ENCODE measurements around the gene TBC1D9. TPM values are rescaled to one million over a fixed set of nuclear protein-coding genes. Genes with fewer than 3 reads are reported as not detected.
A peak's percentile ranks its signal among the peaks of the same experiment; 100 is the strongest.

TBC1D9 gene

GRCh38 chr4:140579278-140579677 lies 176.9 kb downstream of the TBC1D9 start:
- no peak overlapping the region for H4K8ac ChIP-seq (ENCODE audit: low read depth, low read length)
- H3K9ac ChIP-seq (ENCODE audit: low read depth, low read length, poor library complexity): no peak overlapping the region
- H3K4me1 ChIP-seq (ENCODE audit: control insufficient read depth in 2 of 2, insufficient read depth in 1 of 2, low read depth in 1 of 2, low read length in 2 of 2): peaks cover 2 to 6% of the 10 kb centered on the region in 2 donors
- H3K27me3 ChIP-seq (ENCODE audit: control insufficient read depth in 3 of 3, insufficient read depth in 3 of 3, low read depth in 1 of 3, low read length in 3 of 3): no peaks in the 10 kb centered on the region
- H2AFZ ChIP-seq (ENCODE audit: low read length): no peak overlapping the region
- H2BK120ac ChIP-seq (ENCODE audit: low read depth, low read length): no peak overlapping the region
- DNase-seq (ENCODE audit: low spot score): no peak
- no peaks in the 10 kb centered on the region for H3K79me1 ChIP-seq (ENCODE audit: low read depth, low read length)
- H3K4me3 ChIP-seq (ENCODE audit: low read length in 2 of 2): no peak overlapping the region
- no peak overlapping the region for H3K4ac ChIP-seq (ENCODE audit: low read length)
- no peak overlapping the region for H2BK15ac ChIP-seq (ENCODE audit: low read length)
- peak overlapping the region; percentile 75 for H3K14ac ChIP-seq (ENCODE audit: low read length)
- H2BK5ac ChIP-seq (ENCODE audit: low read length): no peak overlapping the region
- no CpG with 5 or more reads among the region's 27 CpGs for WGBS, 2 donors (ENCODE audit: extremely low coverage in 2 of 2, insufficient read length in 2 of 2, insufficient replicate concordance in 1 of 2)
- H3K27ac ChIP-seq (replicated peaks; ENCODE audit: low read length): no peak overlapping the region
- no peak overlapping the region for H3K23ac ChIP-seq (ENCODE audit: low read depth, low read length, poor library complexity)
- H3K4me2 ChIP-seq (ENCODE audit: insufficient read depth, low read length, poor library complexity, severe bottlenecking): no peak overlapping the region
- H3K18ac ChIP-seq (ENCODE audit: low read length): peak overlapping the region; percentile 29
- no peak overlapping the region for H2AK5ac ChIP-seq (ENCODE audit: low read depth, low read length)
- no peaks in the 10 kb centered on the region for H3K9me3 ChIP-seq (replicated peaks in 1 of 2; ENCODE audit: control insufficient read depth in 2 of 2, insufficient read depth in 1 of 2, low read depth in 1 of 2, low read length in 2 of 2)
- H2BK12ac ChIP-seq (ENCODE audit: low read length): no peak overlapping the region
- H3K36me3 ChIP-seq (replicated peaks in 1 of 2; ENCODE audit: control insufficient read depth in 2 of 2, insufficient read depth in 2 of 2, low read length in 2 of 2): no peaks in the 10 kb centered on the region
- no peak overlapping the region for H4K91ac ChIP-seq (ENCODE audit: low read depth, low read length, poor library complexity)

GRCh38 chr4:140575489-140575888 lies 180.7 kb downstream of the TBC1D9 start:
- Histone ChIP-seq H3K9me3 (replicated peaks in 1 of 2; ENCODE audit: control insufficient read depth in 2 of 2, insufficient read depth in 1 of 2, low read depth in 1 of 2, low read length in 2 of 2) (no peaks in the 10 kb centered on the region), H3K18ac (ENCODE audit: low read length) (no peak overlapping the region), H2BK15ac (ENCODE audit: low read length) (no peak overlapping the region), H3K23ac (ENCODE audit: low read depth, low read length, poor library complexity) (no peak overlapping the region), H2AK5ac (ENCODE audit: low read depth, low read length) (no peak overlapping the region), H4K91ac (ENCODE audit: low read depth, low read length, poor library complexity) (no peak overlapping the region), H3K14ac (ENCODE audit: low read length) (no peak overlapping the region), H4K8ac (ENCODE audit: low read depth, low read length) (no peak overlapping the region), H3K4me2 (ENCODE audit: insufficient read depth, low read length, poor library complexity, severe bottlenecking) (no peak overlapping the region), H3K36me3 (replicated peaks in 1 of 2; ENCODE audit: control insufficient read depth in 2 of 2, insufficient read depth in 2 of 2, low read length in 2 of 2) (no peaks in the 10 kb centered on the region), H3K9ac (ENCODE audit: low read depth, low read length, poor library complexity) (no peak overlapping the region), H2BK120ac (ENCODE audit: low read depth, low read length) (no peak overlapping the region), H3K27ac (replicated peaks; ENCODE audit: low read length) (no peak overlapping the region), H3K79me1 (ENCODE audit: low read depth, low read length) (no peaks in the 10 kb centered on the region), H3K4ac (ENCODE audit: low read length) (no peak overlapping the region), H2BK5ac (ENCODE audit: low read length) (no peak overlapping the region), H2BK12ac (ENCODE audit: low read length) (no peak overlapping the region), H3K4me3 (ENCODE audit: low read length in 2 of 2) (no peak overlapping the region), H3K27me3 (ENCODE audit: control insufficient read depth in 3 of 3, insufficient read depth in 3 of 3, low read depth in 1 of 3, low read length in 3 of 3) (peaks cover 0 to 22% (median 0%) of the 10 kb centered on the region in 3 experiments), H3K4me1 (ENCODE audit: control insufficient read depth in 2 of 2, insufficient read depth in 1 of 2, low read depth in 1 of 2, low read length in 2 of 2) (peaks cover 0 to 6% of the 10 kb centered on the region in 2 donors), H2AFZ (ENCODE audit: low read length) (peak overlapping the region; percentile 62)
- DNase-seq (ENCODE audit: low spot score): no peak
- WGBS, 2 donors (ENCODE audit: extremely low coverage in 2 of 2, insufficient read length in 2 of 2, insufficient replicate concordance in 1 of 2): no CpG with 5 or more reads among the region's 4 CpGs

GRCh38 chr4:140571620-140572019 lies 184.6 kb downstream of the TBC1D9 start:
- peaks cover 9 to 61% (median 36%) of the 10 kb centered on the region in 3 experiments for H3K27me3 ChIP-seq (ENCODE audit: control insufficient read depth in 3 of 3, insufficient read depth in 3 of 3, low read depth in 1 of 3, low read length in 3 of 3)
- WGBS, 2 donors (ENCODE audit: extremely low coverage in 2 of 2, insufficient read length in 2 of 2, insufficient replicate concordance in 1 of 2): no CpG with 5 or more reads among the region's 2 CpGs

More at GRCh38 chr4:140571620-140572019, 184.6 kb downstream of the TBC1D9 start:
- no peak for DNase-seq (ENCODE audit: low spot score)
- Histone ChIP-seq H3K18ac (ENCODE audit: low read length) (no peak overlapping the region), H3K9ac (ENCODE audit: low read depth, low read length, poor library complexity) (no peak overlapping the region), H3K79me1 (ENCODE audit: low read depth, low read length) (no peaks in the 10 kb centered on the region), H3K23ac (ENCODE audit: low read depth, low read length, poor library complexity) (no peak overlapping the region), H3K4me1 (ENCODE audit: control insufficient read depth in 2 of 2, insufficient read depth in 1 of 2, low read depth in 1 of 2, low read length in 2 of 2) (peaks cover 7 to 12% of the 10 kb centered on the region in 2 donors), H2AK5ac (ENCODE audit: low read depth, low read length) (no peak overlapping the region), H2AFZ (ENCODE audit: low read length) (no peak overlapping the region), H2BK5ac (ENCODE audit: low read length) (no peak overlapping the region), H2BK120ac (ENCODE audit: low read depth, low read length) (no peak overlapping the region), H2BK12ac (ENCODE audit: low read length) (no peak overlapping the region), H3K4me2 (ENCODE audit: insufficient read depth, low read length, poor library complexity, severe bottlenecking) (no peak overlapping the region), H3K9me3 (replicated peaks in 1 of 2; ENCODE audit: control insufficient read depth in 2 of 2, insufficient read depth in 1 of 2, low read depth in 1 of 2, low read length in 2 of 2) (peaks cover 0 to 4% of the 10 kb centered on the region in 2 donors), H3K4ac (ENCODE audit: low read length) (no peak overlapping the region), H2BK15ac (ENCODE audit: low read length) (no peak overlapping the region), H3K14ac (ENCODE audit: low read length) (no peak overlapping the region), H3K36me3 (replicated peaks in 1 of 2; ENCODE audit: control insufficient read depth in 2 of 2, insufficient read depth in 2 of 2, low read length in 2 of 2) (no peaks in the 10 kb centered on the region), H3K4me3 (ENCODE audit: low read length in 2 of 2) (no peak overlapping the region), H4K91ac (ENCODE audit: low read depth, low read length, poor library complexity) (no peak overlapping the region), H3K27ac (replicated peaks; ENCODE audit: low read length) (no peak overlapping the region), H4K8ac (ENCODE audit: low read depth, low read length) (no peak overlapping the region)

Small RNA genes within 50 kb of the gene (small RNA-seq; reads per million reads assigned to genes)
- not detected for gene AC108019.1 (ENCODE audit: insufficient read depth)
- gene RF00019 (ENCODE audit: insufficient read depth): not detected
- gene RN7SL152P (ENCODE audit: insufficient read depth): not detected
- gene RNY1P14 (ENCODE audit: insufficient read depth): not detected
